Activated CD8-positive, alpha-beta memory T cell treated with anti-CD3 and anti-CD28 coated beads, Interleukin-2, amount 50 U/mL, for 4 hours (primary cell): Measurements from ENCODE around the gene CCDC3.
"Not testable (repeated sequence)": the region's sequence is repeated elsewhere in the genome, so short reads cannot be mapped to it uniquely, and the experiment has no call there.

Experiments used
- DNase-seq: peaks from one replicate; pipeline ENCODE4 v3.0.0-alpha.2; 2020

CCDC3 gene

DNA sequence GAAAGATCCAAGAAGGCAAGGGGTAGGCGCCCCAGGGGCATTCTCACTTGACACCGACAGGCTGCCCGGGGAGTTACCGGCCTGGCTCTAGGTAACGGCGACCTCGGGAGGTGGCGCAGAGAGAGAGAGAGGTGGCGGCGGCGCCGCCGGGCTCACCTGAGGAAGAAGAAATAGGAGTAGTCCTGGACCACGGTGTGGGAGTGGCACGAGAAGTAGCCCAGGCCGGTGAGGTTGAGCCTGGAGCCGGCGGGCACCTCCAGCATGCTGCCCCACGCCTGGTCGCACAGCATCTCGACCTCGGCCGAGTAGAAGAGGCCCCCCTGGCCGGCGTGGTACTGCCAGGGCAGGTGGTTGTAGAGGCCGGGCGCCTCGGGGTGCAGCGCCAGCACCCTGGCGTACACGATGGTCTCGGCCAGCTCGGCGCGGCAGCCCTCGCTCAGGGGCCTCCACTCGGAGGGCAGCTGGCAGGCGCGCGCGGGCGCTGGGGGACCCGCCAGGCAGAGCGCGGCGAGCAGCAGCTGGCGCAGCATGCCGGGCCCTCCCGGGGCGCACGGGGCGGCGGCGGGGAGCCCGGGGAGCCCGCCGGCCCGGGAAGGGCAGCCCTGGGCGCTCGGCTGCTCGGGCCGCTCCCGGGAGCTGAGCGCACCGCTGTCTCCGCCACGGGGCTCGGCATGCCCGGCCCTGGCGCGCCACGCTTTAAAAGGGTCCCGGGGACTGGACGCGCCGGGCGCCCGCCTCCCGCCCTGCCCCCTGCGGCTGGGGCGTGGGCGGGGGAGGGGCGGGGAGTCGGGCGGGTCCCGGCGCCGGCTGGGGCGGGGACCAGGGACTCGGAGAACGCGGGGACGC, at the start of gene CCDC3:
Gene CCDC3, minus strand, starts transcription at position 673 of the 846 bp plus-strand sequence. Its CDS starts 143 bp downstream, at position 530.
- no peak for DNase-seq

DNA sequence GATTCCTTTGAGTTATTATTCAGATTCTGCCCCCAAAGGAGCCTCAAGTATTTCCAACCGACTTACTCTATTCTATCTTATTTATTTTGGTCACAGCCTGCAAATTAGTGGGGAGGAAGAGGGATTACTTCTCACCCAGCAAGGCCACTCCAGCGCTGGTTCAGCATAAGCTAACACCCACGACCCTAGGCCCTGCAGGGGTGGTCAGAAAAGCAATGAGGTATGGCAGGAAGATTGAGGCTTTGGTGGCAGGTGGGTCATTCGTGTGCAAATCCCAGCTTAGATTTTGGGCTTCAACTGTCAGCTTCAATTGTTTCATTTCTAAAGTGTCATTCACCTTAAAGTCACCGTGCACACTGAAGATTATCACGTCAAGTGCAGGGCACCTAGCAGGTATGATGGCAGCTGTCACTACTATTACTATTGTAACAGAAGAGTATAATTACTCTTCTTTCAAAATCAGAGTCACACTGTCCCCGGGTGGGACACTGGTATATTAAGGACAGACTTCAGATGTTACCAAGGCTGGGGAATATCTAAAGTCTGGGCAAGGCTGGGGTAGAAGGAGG, 49.7 kb upstream of the CCDC3 start:
- no peak for DNase-seq

DNA sequence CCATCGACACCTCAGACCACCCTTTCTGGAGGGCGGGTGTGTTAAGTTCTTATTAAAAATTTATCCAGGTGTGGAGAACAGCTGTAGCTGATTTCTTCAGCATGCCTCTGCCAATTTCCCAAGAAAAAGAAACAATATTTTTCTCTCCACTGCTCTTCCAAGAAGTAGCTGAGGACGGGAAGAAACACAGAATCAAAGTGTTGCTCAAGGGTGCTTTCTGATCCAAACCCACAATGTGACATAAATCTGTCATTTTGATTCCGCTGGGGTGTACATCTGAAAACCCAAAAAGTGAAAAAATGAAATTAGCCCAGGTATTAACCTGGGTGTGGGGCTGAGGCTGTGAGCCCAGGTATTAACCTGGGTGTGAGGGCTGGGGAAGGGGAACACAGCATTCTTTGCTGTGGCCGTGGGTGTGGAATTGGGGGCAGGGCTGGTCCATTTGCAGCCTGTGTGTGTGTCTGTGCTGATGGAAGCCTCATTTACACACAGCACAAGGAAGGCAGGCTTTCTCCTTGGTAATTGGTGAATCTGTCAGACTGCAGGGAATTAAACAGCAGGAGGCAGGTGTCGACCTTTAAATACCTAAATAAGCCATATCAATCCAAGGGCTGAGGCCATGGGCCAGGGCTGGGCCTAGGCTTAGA, 48.4 kb upstream of the CCDC3 start:
- DNase-seq, result no peak

DNA sequence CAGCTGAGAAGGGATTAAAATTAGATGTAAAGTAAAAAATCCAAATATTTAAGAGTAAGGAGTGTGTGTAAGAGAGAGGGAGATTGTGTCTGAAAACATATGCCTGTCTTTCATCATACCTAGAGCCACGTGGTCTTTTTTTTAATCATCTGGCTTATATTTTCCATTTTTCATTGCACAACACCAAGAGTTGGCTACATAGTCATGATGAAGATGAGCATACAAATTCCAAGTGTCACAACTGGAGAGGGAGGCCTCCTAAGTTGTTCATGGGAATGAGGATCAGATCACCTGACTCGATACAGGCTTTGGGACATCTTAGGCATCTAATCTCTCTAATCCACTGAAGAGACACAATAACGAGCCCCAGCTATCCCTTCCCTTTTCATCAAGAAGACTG, 47.2 kb upstream of the CCDC3 start:
- DNase-seq, result no peak

GRCh38 chr10:13047529-13048206, 46.2 kb upstream of the CCDC3 start:
- DNase-seq, result no peak

DNA sequence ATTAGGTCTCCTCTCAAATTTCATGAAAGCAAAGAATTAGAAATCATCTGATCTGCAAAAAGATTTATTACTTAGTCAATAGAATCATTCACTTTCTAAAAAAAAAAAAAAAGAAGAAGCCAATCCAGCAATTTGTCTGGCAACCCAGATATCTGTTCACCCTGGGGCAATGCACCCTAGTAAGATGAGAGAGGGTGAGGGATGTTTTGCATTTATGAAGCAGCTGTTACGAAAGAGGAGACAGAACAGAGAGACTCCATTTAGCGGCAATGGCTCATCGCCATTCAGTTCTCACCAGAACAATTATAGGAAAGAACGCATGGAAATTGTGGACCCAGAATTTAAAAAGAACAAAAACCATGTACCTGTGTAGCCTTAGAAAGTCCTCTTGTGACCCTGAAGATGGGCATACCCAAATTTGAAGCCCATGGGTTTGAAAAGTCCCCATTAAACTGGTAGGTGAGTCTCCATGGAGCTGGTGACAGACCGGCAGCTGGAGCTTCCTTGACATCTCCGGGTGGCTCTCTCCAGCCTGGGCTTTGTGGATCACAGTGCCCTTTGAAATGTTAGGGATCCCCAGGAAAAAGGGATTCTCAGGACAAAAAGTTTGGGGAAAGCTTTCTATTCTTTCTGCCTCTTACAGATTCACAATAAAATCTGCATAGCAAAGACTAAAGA, 45.5 kb upstream of the CCDC3 start:
- no peak for DNase-seq

- DNase-seq, result no peak
These were observed 42.0 kb upstream of the CCDC3 start for GRCh38 chr10:13043520-13043919.

DNA sequence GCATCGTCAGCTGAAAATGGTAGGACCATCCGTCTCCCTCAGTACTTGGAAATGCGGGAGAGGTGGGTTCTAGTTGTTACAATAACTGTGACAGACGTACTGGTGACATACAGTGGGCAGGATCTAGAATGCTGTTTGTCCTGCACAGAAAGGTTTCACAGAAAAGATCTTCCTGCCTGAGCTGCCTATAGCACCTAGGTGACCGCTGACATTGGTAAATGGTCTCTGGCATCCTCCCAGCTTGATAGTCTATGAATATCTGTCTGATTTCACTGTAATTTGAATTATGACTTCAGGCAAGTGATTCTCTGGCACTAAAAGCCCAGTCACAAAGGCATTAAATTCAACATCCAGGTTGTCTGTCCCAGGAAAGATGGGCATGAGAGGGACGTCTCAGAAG, 38.2 kb upstream of the CCDC3 start:
- no peak for DNase-seq

DNA sequence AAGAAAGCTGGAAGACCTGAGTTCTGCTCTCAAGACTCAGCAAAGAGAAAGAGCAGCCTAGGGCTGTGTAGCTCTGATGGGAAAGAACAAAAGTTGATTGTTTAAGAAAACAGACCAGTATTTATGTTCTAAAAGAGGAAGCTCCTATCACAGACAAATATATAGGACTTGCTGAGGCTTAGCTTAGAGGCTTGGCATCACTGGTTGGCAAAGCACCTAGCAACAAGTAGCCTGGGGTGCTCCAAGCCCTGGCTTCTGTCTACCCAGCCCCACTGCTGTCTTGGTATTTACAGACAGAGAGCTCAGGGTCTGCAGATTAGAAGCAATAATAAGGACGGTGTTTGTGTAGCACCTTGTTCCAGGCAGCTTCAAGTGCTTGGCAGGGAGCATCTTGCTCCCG, 36.9 kb upstream of the CCDC3 start:
- DNase-seq, result no peak

- no peak for DNase-seq
These were observed 36.3 kb upstream of the CCDC3 start for GRCh38 chr10:13037832-13038231.

DNA sequence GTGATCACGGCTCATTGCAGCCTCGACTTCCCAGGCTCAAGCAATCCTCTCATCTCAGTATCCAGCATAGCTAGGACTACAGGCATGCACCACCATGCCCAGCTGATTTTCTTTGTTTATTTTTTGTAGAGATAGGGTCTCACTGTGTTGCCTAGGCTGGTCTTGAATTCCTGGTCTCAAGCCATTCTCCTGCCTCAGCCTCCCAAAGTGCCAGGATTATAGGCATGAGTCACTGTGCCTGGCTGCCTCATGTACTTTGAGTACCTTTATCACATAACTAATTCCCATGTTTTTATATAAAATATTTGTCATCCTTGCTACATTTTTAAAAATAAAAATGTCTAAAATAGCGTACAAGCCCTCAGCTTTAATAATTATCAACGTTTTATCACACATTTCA, 35.3 kb upstream of the CCDC3 start:
- no peak for DNase-seq

- DNase-seq, result not testable (repeated sequence)
These were observed 34.2 kb upstream of the CCDC3 start for GRCh38 chr10:13035731-13036130.

GRCh38 chr10:13026873-13027272, 25.4 kb upstream of the CCDC3 start:
- no peak for DNase-seq

DNA sequence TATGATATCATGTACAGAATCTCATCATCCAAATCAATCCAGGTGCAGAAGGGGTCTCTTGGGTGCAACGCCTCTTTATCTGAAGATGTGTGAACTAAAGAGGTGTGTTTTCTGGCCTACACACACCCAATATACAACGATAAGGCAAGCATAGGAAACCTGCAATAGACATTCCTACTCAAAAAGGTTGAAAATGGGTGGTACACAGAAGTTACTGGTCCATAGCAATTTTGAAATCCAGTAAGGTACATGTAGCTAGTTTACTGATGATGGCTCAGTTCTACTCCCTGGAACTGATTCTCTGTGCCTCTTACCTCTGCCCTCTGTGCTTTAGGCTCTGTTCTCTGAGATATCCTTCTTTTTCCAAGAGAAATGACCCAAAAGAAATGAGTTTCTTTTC, 22.2 kb upstream of the CCDC3 start:
- no peak for DNase-seq

GRCh38 chr10:13019280-13019679, 17.8 kb upstream of the CCDC3 start:
- DNase-seq, result no peak

GRCh38 chr10:13018171-13018570, 16.7 kb upstream of the CCDC3 start:
- DNase-seq, result no peak

GRCh38 chr10:13016886-13017285, 15.4 kb upstream of the CCDC3 start:
- no peak for DNase-seq

DNA sequence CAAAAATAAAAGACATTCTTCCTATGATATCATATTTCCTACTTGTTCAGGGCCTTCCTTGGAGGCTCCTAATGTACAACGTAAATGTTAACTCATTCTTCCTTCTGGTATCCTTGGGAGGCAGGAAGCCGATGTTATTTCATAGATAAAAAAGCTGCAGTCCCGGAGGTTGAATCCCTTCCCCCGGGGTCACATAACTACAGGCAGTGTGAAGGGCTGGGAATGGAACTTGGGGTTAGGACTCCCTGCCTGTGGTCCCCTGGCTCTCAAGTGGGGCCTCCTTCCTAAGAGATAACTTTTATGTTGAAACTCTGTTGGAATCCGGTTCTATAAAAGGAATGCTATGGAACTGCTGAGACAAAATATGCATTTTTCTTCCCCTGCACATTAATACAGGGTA, 14.9 kb upstream of the CCDC3 start:
- no peak for DNase-seq

GRCh38 chr10:13006037-13006436, 4.5 kb upstream of the CCDC3 start:
- DNase-seq, result no peak

- no peak for DNase-seq
These were observed 2.2 kb upstream of the CCDC3 start for GRCh38 chr10:13003759-13004158.

GRCh38 chr10:13003004-13003403, 1.5 kb upstream of the CCDC3 start:
- DNase-seq, result no peak

DNA sequence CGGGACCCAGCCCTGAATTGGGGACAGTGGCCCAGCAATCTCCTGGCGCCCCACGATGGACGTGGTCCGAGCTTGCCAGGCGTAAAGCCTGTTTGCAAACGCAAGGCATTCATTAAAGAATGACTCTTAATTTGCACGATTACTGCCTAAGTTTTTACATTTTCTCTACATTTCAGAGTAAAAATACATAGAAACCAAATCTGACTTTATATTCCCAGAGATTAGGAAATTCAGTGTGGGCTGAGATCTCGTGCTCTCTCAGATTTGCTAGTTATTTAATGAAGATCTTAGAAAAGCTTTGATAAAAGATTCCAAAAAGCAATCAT, 337 bp upstream of the CCDC3 start:
- no peak for DNase-seq

DNA sequence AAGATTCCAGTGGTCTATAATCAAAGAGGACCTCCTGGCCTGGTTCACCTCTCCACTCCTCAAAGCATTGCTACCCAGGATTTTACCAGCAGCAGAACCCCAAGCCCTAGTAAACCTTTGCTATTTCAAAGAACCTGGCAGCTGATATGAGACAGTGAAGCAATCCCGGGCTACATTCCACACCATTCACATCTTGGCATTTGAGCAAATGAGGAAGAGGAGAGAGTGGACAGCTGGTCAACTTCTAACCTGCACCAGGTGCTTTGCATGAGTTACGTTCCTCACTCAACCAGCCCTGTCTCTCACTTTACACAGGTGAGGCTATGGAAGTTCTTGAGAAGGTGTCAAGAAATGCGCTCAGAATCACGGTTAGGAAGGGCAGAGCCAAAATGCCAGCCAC, 1.1 kb downstream of the CCDC3 start:
- DNase-seq, result no peak
